A673 (cell line): ENCODE results near the gene CCDC183.
"Not testable (repeated sequence)": the region's sequence is repeated elsewhere in the genome, so short reads cannot be mapped to it uniquely, and the experiment has no call there.

Experiments used
- CTCF ChIP-seq: fragments of 300-800, 200-600 bp; sonication (generic); conservative IDR thresholded peaks from 2 replicates; pipeline ENCODE4 v1.5.1; 2017; ENCODE audit warnings: low read depth, mild to moderate bottlenecking, antibody characterized with exemption, low read length, moderate library complexity, mixed read lengths
- EZH2 ChIP-seq: fragments of 200-600 bp; sonication (generic); IDR thresholded peaks from 2 replicates; pipeline ENCODE4 v1.6.1; 2017; ENCODE audit warnings: borderline replicate concordance, low read depth, mild to moderate bottlenecking, mixed read lengths, antibody characterized with exemption, low read length; ENCODE audit not compliant: poor library complexity, severe bottlenecking

- TF ChIP-seq CTCF, EZH2: not testable (repeated sequence)
Observed at GRCh38 chr9:136833381-136834048, 37.4 kb downstream of the CCDC183 start.
